GM18505 (cell line): Measurements from ENCODE around the gene AOC3.
"Not testable (repeated sequence)": the region's sequence is repeated elsewhere in the genome, so short reads cannot be mapped to it uniquely, and the experiment has no call there.

Experiments used
- ATAC-seq: cut with Tn5 transposase; IDR thresholded peaks from one replicate; pipeline ENCODE4 v1.9.1; 2021; ENCODE audit not compliant: unreplicated experiment
- POLR2A ChIP-seq: IDR thresholded peaks from 4 replicates; pipeline ENCODE4 v1.6.1; 2011; ENCODE audit warnings: borderline replicate concordance; ENCODE audit not compliant: insufficient read depth, insufficient read length; ENCODE audit errors: extremely low read depth

The AOC3 gene

GRCh38 chr17:42882166-42882565 is 31.2 kb downstream of the AOC3 start:
- ATAC-seq = no peak
- TF ChIP-seq POLR2A = no peak

GRCh38 chr17:42883802-42884558 is 33.0 kb downstream of the AOC3 start:
- no peak for TF ChIP-seq POLR2A
- no peak for ATAC-seq

GRCh38 chr17:42885806-42886205 is 34.8 kb downstream of the AOC3 start:
- ATAC-seq = not testable (repeated sequence)

- ATAC-seq = no peak
- no peak for TF ChIP-seq POLR2A
These were observed 35.5 kb downstream of the AOC3 start for GRCh38 chr17:42886283-42887176.

GRCh38 chr17:42889809-42890208 is 38.8 kb downstream of the AOC3 start:
- ATAC-seq = no peak
- no peak for TF ChIP-seq POLR2A

GRCh38 chr17:42891539-42892152 is 40.6 kb downstream of the AOC3 start:
- TF ChIP-seq POLR2A = no peak
- no peak for ATAC-seq

- TF ChIP-seq POLR2A = no peak
- no peak for ATAC-seq
These were observed 42.4 kb downstream of the AOC3 start for GRCh38 chr17:42893359-42893758.

- ATAC-seq = no peak
- TF ChIP-seq POLR2A = no peak
These were observed 43.5 kb downstream of the AOC3 start for GRCh38 chr17:42894283-42895184.

- TF ChIP-seq POLR2A = no peak
- ATAC-seq = no peak
These were observed 44.2 kb downstream of the AOC3 start for GRCh38 chr17:42895185-42895555.

GRCh38 chr17:42898147-42898811 is 47.3 kb downstream of the AOC3 start:
- no peak for TF ChIP-seq POLR2A
- no peak for ATAC-seq

- ATAC-seq = not testable (repeated sequence)
These were observed 49.0 kb downstream of the AOC3 start for GRCh38 chr17:42899981-42900380.

- no peak for ATAC-seq
- TF ChIP-seq POLR2A = no peak
These were observed 49.7 kb downstream of the AOC3 start, which contains the start of gene G6PC1 for GRCh38 chr17:42900460-42901331. G6PC1 (plus strand) TSS chr17:42900799; CDS start chr17:42900877, 78 bp downstream.
